ENCODE data around the gene PATJ. TPM values are rescaled to one million over a fixed set of nuclear protein-coding genes. Genes with fewer than 3 reads are reported as not detected.
"Not testable (repeated sequence)": the region's sequence is repeated elsewhere in the genome, so short reads cannot be mapped to it uniquely, and the experiment has no call there.

The PATJ gene
- total RNA-seq, 8 experiments from 2014 or later = 2.7 to 173 (median 22.4) TPM

GRCh38 chr1:61879887-61880474, 137.7 kb downstream of the PATJ start:
- H3K27ac ChIP-seq; H3K4me3 ChIP-seq; ATAC-seq (replicated peaks in 6 of 8); in situ Hi-C loops (cut with MboI; ENCODE audit: low pct_unique_long_range_greater_than_20kb in 2 of 9, low sequenced_read_pairs in 9 of 9, unreplicated experiment in 9 of 9); H3K4me1 ChIP-seq (replicated peaks in 1 of 2): not testable (repeated sequence)
- 38 to 100% (median 82%) methylated on average over 1 to 5 of the region's 5 CpGs for WGBS, 10 experiments

GRCh38 chr1:61887076-61887867, 145.0 kb downstream of the PATJ start:
- 80 to 87% (median 83%) methylated on average over 1 to 3 of the region's 3 CpGs; no CpG with 5 or more reads in 3 of the 10 experiments for WGBS, 10 experiments
- no peaks in the 10 kb centered on the region for H3K4me1 ChIP-seq (replicated peaks in 1 of 2)
- ATAC-seq (replicated peaks in 6 of 8) = peak in 1 of 8 experiments; percentile 47
- in situ Hi-C loops (cut with MboI; ENCODE audit: low pct_unique_long_range_greater_than_20kb in 2 of 9, low sequenced_read_pairs in 9 of 9, unreplicated experiment in 9 of 9) = no loop called here
- H3K4me3 ChIP-seq = no peak overlapping the region
- H3K27ac ChIP-seq = no peak overlapping the region

- ATAC-seq (replicated peaks in 6 of 8) = no peak
- 67 to 96% (median 83%) methylated on average over 2 to 7 of the region's 7 CpGs for WGBS, 10 experiments
- Histone ChIP-seq H3K4me1 (replicated peaks in 1 of 2) (no peaks in the 10 kb centered on the region), H3K27ac (no peak overlapping the region), H3K4me3 (no peak overlapping the region)
- in situ Hi-C loops (cut with MboI; ENCODE audit: low pct_unique_long_range_greater_than_20kb in 2 of 9, low sequenced_read_pairs in 9 of 9, unreplicated experiment in 9 of 9) = no loop called here
These were observed 145.8 kb downstream of the PATJ start for GRCh38 chr1:61887931-61888564.

- no peak overlapping the region for H3K27ac ChIP-seq
- in situ Hi-C loops (cut with MboI; ENCODE audit: low pct_unique_long_range_greater_than_20kb in 2 of 9, low sequenced_read_pairs in 9 of 9, unreplicated experiment in 9 of 9) = no loop called here
- H3K4me3 ChIP-seq = no peak overlapping the region
- no peak for ATAC-seq (replicated peaks in 6 of 8)
- WGBS, 10 experiments = 40 to 100% (median 93%) methylated on average over 1 of the region's 1 CpG; no CpG with 5 or more reads in 3 of the 10 experiments
- no peaks in the 10 kb centered on the region for H3K4me1 ChIP-seq (replicated peaks in 1 of 2)
These were observed 146.5 kb downstream of the PATJ start for GRCh38 chr1:61888808-61889207.

GRCh38 chr1:61890435-61890834, 148.2 kb downstream of the PATJ start:
- H3K27ac ChIP-seq; H3K4me3 ChIP-seq; H3K4me1 ChIP-seq (replicated peaks in 1 of 2); in situ Hi-C loops (cut with MboI; ENCODE audit: low pct_unique_long_range_greater_than_20kb in 2 of 9, low sequenced_read_pairs in 9 of 9, unreplicated experiment in 9 of 9); ATAC-seq (replicated peaks in 6 of 8): not testable (repeated sequence)

GRCh38 chr1:61892977-61893376, 150.7 kb downstream of the PATJ start:
- Histone ChIP-seq H3K4me1 (replicated peaks in 1 of 2) (no peaks in the 10 kb centered on the region), H3K27ac (no peak overlapping the region), H3K4me3 (no peak overlapping the region)
- ATAC-seq (replicated peaks in 6 of 8) = no peak
- 54 to 100% (median 78%) methylated on average over 1 to 2 of the region's 2 CpGs for WGBS, 10 experiments
- in situ Hi-C loops (cut with MboI; ENCODE audit: low pct_unique_long_range_greater_than_20kb in 2 of 9, low sequenced_read_pairs in 9 of 9, unreplicated experiment in 9 of 9) = no loop called here

- H3K4me1 ChIP-seq (replicated peaks in 1 of 2); ATAC-seq (replicated peaks in 6 of 8); in situ Hi-C loops (cut with MboI; ENCODE audit: low pct_unique_long_range_greater_than_20kb in 2 of 9, low sequenced_read_pairs in 9 of 9, unreplicated experiment in 9 of 9); H3K27ac ChIP-seq; H3K4me3 ChIP-seq: not testable (repeated sequence)
- 60 to 100% (median 85%) methylated on average over 1 to 2 of the region's 2 CpGs; no CpG with 5 or more reads in 6 of the 10 experiments for WGBS, 10 experiments
These were observed 152.0 kb downstream of the PATJ start for GRCh38 chr1:61894296-61894695.

- H3K27ac ChIP-seq = no peak overlapping the region
- in situ Hi-C loops (cut with MboI; ENCODE audit: low pct_unique_long_range_greater_than_20kb in 2 of 9, low sequenced_read_pairs in 9 of 9, unreplicated experiment in 9 of 9) = no loop called here
- WGBS, 10 experiments = 0 to 38% (median 4%) methylated on average over 1 to 2 of the region's 2 CpGs; no CpG with 5 or more reads in 2 of the 10 experiments
- peak in 1 of 8 experiments; percentile 59 for ATAC-seq (replicated peaks in 6 of 8)
- no peak overlapping the region for H3K4me3 ChIP-seq
- no peaks in the 10 kb centered on the region for H3K4me1 ChIP-seq (replicated peaks in 1 of 2)
These were observed 152.9 kb downstream of the PATJ start for GRCh38 chr1:61895175-61895574.

GRCh38 chr1:61898658-61899057, 156.4 kb downstream of the PATJ start:
- Histone ChIP-seq H3K27ac (no peak overlapping the region), H3K4me3 (no peak overlapping the region), H3K4me1 (replicated peaks in 1 of 2) (no peaks in the 10 kb centered on the region)
- in situ Hi-C loops (cut with MboI; ENCODE audit: low pct_unique_long_range_greater_than_20kb in 2 of 9, low sequenced_read_pairs in 9 of 9, unreplicated experiment in 9 of 9) = no loop called here
- 67 to 100% (median 98%) methylated on average over 1 to 3 of the region's 3 CpGs; no CpG with 5 or more reads in 2 of the 10 experiments for WGBS, 10 experiments
- no peak for ATAC-seq (replicated peaks in 6 of 8)

GRCh38 chr1:61904354-61904753, 162.1 kb downstream of the PATJ start:
- in situ Hi-C loops (cut with MboI; ENCODE audit: low pct_unique_long_range_greater_than_20kb in 2 of 9, low sequenced_read_pairs in 9 of 9, unreplicated experiment in 9 of 9) = loop anchor here in 1 of 9 experiments (25.0 kb wide), 1 partner anchor 158 kb away; no protein-coding TSS in a partner anchor
- Histone ChIP-seq H3K27ac (no peak overlapping the region), H3K4me1 (replicated peaks in 1 of 2) (no peaks in the 10 kb centered on the region), H3K4me3 (no peak overlapping the region)
- WGBS, 10 experiments = 56 to 100% (median 92%) methylated on average over 1 of the region's 1 CpG
- ATAC-seq (replicated peaks in 6 of 8) = peak in 2 of 8 experiments; percentile 54 to 59

GRCh38 chr1:61907102-61907501, 164.8 kb downstream of the PATJ start:
- Histone ChIP-seq H3K27ac (no peak overlapping the region), H3K4me1 (replicated peaks in 1 of 2) (no peaks in the 10 kb centered on the region), H3K4me3 (no peak overlapping the region)
- WGBS, 10 experiments = 55 to 100% (median 89%) methylated on average over 1 to 4 of the region's 4 CpGs; no CpG with 5 or more reads in 1 of the 10 experiments
- in situ Hi-C loops (cut with MboI; ENCODE audit: low pct_unique_long_range_greater_than_20kb in 2 of 9, low sequenced_read_pairs in 9 of 9, unreplicated experiment in 9 of 9) = loop anchor here in 1 of 9 experiments (25.0 kb wide), 1 partner anchor 155 kb away; no protein-coding TSS in a partner anchor
- ATAC-seq (replicated peaks in 6 of 8) = no peak

- Histone ChIP-seq H3K27ac (no peak overlapping the region), H3K4me3 (no peak overlapping the region), H3K4me1 (replicated peaks in 1 of 2) (no peaks in the 10 kb centered on the region)
- no peak for ATAC-seq (replicated peaks in 6 of 8)
- in situ Hi-C loops (cut with MboI; ENCODE audit: low pct_unique_long_range_greater_than_20kb in 2 of 9, low sequenced_read_pairs in 9 of 9, unreplicated experiment in 9 of 9) = loop anchor here in 1 of 9 experiments (25.0 kb wide), 1 partner anchor 152 kb away; no protein-coding TSS in a partner anchor
These were observed 167.8 kb downstream of the PATJ start for GRCh38 chr1:61910035-61910434.

- 35 to 83% (median 64%) methylated on average over 2 to 4 of the region's 4 CpGs for WGBS, 10 experiments
- in situ Hi-C loops (cut with MboI; ENCODE audit: low pct_unique_long_range_greater_than_20kb in 2 of 9, low sequenced_read_pairs in 9 of 9, unreplicated experiment in 9 of 9) = loop anchor here in 1 of 9 experiments (25.0 kb wide), 1 partner anchor 147 kb away; no protein-coding TSS in a partner anchor
- no peaks in the 10 kb centered on the region for H3K4me1 ChIP-seq (replicated peaks in 1 of 2)
- H3K27ac ChIP-seq = no peak overlapping the region
- H3K4me3 ChIP-seq = no peak overlapping the region
- ATAC-seq (replicated peaks in 6 of 8) = peak in 1 of 8 experiments; percentile 24
These were observed 172.7 kb downstream of the PATJ start for GRCh38 chr1:61914823-61915482.

Measured in motor neuron (in vitro differentiated cells).